ENCODE results near the gene NEK6. TPM values are rescaled to one million over a fixed set of nuclear protein-coding genes. Genes with fewer than 3 reads are reported as not detected.

The NEK6 gene
- total and polyA plus RNA-seq, 2 of the 8 experiments (the other 6 are each of a cell fraction or from before 2014, with no cell fraction given): 17.7 to 19.7 TPM

DNA sequence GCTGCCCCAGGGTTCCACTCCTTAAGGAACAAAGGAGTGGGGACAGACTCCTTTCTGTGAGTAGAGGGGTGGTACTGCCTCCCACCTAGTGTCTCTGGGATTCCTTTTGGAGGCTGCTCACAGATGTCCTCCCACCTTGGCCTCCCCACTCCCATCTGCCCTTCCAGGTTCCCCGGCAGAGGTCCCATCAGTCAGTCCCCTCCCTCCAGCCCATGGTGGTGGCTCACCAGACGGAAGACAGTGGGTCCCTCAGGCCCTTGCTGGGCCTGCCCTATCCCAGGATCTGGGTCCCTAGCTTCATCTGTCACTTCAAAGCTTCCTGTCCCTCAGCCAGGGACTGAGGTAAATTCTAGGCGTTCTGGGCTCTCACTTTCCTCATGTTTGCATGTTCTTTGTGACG, 35.6 kb upstream of the NEK6 start:
- no peaks in the 10 kb centered on the region for H3K36me3 ChIP-seq (ENCODE audit: control insufficient read depth in 2 of 4, insufficient read depth in 4 of 4, low read length in 3 of 4)
- no peaks in the 10 kb centered on the region; the same call in 1 of the 2 replicates for H3K23me2 ChIP-seq (ENCODE audit: low read depth, low read length)
- no peak overlapping the region for H2BK20ac ChIP-seq (ENCODE audit: low read length)
- H3K9me3 ChIP-seq (ENCODE audit: insufficient read depth in 2 of 2, low read depth in 1 of 2, low read length in 1 of 2): 0 out of 4 replicates have a peak, but pooled peaks cover 0 to 4% of the 10 kb centered on the region in 2 experiments
- ChIA-PET POLR2A (ENCODE audit: partially characterized antibody) (interaction anchor here (1.5 kb wide), 1 partner anchor 12 kb away, joined by 3 read pairs; no protein-coding TSS in a partner anchor), CTCF (ENCODE audit: partially characterized antibody) (interaction anchor here (0.6 to 1.2 kb wide), 4 partner anchors 13 to 783 kb away, joined by 3 to 5 read pairs (median 4); no protein-coding TSS in a partner anchor)
- no peak overlapping the region for H4K91ac ChIP-seq (replicated peaks; ENCODE audit: insufficient read length, low read length)
- no peaks in the 10 kb centered on the region for H3K27me3 ChIP-seq (replicated peaks in 1 of 4; ENCODE audit: control insufficient read depth in 3 of 4, extremely low read depth in 1 of 4, insufficient read depth in 3 of 4, low read length in 3 of 4)
- no peak overlapping the region for H3K56ac ChIP-seq (replicated peaks; ENCODE audit: insufficient read length, low read depth, low read length)
- H2BK12ac ChIP-seq (ENCODE audit: low read depth, low read length): no peak overlapping the region
- H3K9ac ChIP-seq (replicated peaks in 1 of 4; ENCODE audit: extremely low read depth in 1 of 4, low read depth in 3 of 4, low read length in 3 of 4): no peak overlapping the region
- H3K4me3 ChIP-seq (ENCODE audit: extremely low read depth in 1 of 4, insufficient read depth in 2 of 4, low read depth in 3 of 4, low read length in 4 of 4): no peak overlapping the region
- no peaks in the 10 kb centered on the region for H3K4me1 ChIP-seq (replicated peaks in 1 of 4; ENCODE audit: control insufficient read depth in 3 of 4, insufficient read depth in 4 of 4, low read length in 3 of 4)
- no peak overlapping the region for H3K23ac ChIP-seq (ENCODE audit: insufficient read length)
- H2BK15ac ChIP-seq (ENCODE audit: low read length): no peak overlapping the region
- H3K4me2 ChIP-seq (ENCODE audit: insufficient read depth in 1 of 2, low read depth in 2 of 2, low read length in 2 of 2): no peak overlapping the region
- no peak overlapping the region for H2AK5ac ChIP-seq (ENCODE audit: low read depth, low read length)
- no peak overlapping the region for H3K27ac ChIP-seq (ENCODE audit: low read depth, low read length)
- no peak overlapping the region for H2AFZ ChIP-seq (ENCODE audit: low read length)
- no peak overlapping the region; the same call in 1 of the 2 replicates for H4K8ac ChIP-seq (ENCODE audit: extremely low read depth, insufficient read depth, low read length)
- H4K5ac ChIP-seq (ENCODE audit: insufficient read length, low read depth, low read length): no peak overlapping the region
- H3K14ac ChIP-seq (ENCODE audit: insufficient read length): no peak overlapping the region
- H3K79me1 ChIP-seq (ENCODE audit: low read depth, low read length): no peaks in the 10 kb centered on the region
- WGBS, 2 experiments (ENCODE audit: extremely low coverage in 1 of 2, insufficient coverage in 1 of 2, insufficient read length in 1 of 2, insufficient replicate concordance in 2 of 2, low coverage in 1 of 2, low lambda C conversion rate in 2 of 2, missing lambda C conversion rate in 1 of 2): 89% methylated on average over 4 of the region's 4 CpGs; no CpG with 5 or more reads in 1 of the 2 experiments
- H3K18ac ChIP-seq (ENCODE audit: extremely low read depth, low read length): no peak overlapping the region
- DNase-seq (ENCODE audit: low read depth in 1 of 2, low spot score in 2 of 2): no peak
- no peak for FAIRE-seq
- H4K20me1 ChIP-seq (replicated peaks in 1 of 2; ENCODE audit: control insufficient read depth in 1 of 2, insufficient read depth in 2 of 2, low read length in 2 of 2): no peaks in the 10 kb centered on the region
- no peak overlapping the region for H2BK5ac ChIP-seq (ENCODE audit: low read depth, low read length)
- no peak overlapping the region for H2BK120ac ChIP-seq (replicated peaks; ENCODE audit: low read depth, low read length)
- no peak overlapping the region for H3K4ac ChIP-seq (replicated peaks; ENCODE audit: insufficient read length, low read depth, low read length)
- no peaks in the 10 kb centered on the region for H3K79me2 ChIP-seq (ENCODE audit: control insufficient read depth in 1 of 2, insufficient read depth in 2 of 2, low read length in 2 of 2)
- TF ChIP-seq RNF2 (IDR thresholded peaks at IDR 0.05; ENCODE audit: borderline replicate concordance, low read depth, low read length, missing control alignments, poor library complexity, severe bottlenecking): no peak
- no peak for TF ChIP-seq GTF2F1 (IDR thresholded peaks at IDR 0.05; ENCODE audit: borderline replicate concordance, low read depth, low read length)
- no peak for TF ChIP-seq SIRT6 (IDR thresholded peaks at IDR 0.05; ENCODE audit: low read length)
- TF ChIP-seq NRF1 (IDR thresholded peaks at IDR 0.05; ENCODE audit: low read depth, low read length): no peak
- no peak for TF ChIP-seq RXRA (IDR thresholded peaks at IDR 0.05; ENCODE audit: insufficient read depth, low read depth, low read length)
- TF ChIP-seq, protein P1, sequence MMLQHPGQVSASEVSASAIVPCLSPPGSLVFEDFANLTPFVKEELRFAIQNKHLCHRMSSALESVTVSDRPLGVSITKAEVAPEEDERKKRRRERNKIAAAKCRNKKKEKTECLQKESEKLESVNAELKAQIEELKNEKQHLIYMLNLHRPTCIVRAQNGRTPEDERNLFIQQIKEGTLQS (IDR thresholded peaks at IDR 0.05; ENCODE audit: insufficient read depth, low read depth, low read length): no peak

All from H1 (cell line).